NCI-H2081 treated with DMSO at 0.1 percent for 48 hours (cell line): ENCODE measurements around the gene FBXL2.

Source experiments
- DNase-seq: peaks from one replicate; lab custom pipeline; 2025; lab: John Stamatoyannopoulos, UW

The FBXL2 gene

GRCh38 chr3:33430061-33430460 is 152.8 kb downstream of the FBXL2 start:
- DNase-seq: no peak

DNA sequence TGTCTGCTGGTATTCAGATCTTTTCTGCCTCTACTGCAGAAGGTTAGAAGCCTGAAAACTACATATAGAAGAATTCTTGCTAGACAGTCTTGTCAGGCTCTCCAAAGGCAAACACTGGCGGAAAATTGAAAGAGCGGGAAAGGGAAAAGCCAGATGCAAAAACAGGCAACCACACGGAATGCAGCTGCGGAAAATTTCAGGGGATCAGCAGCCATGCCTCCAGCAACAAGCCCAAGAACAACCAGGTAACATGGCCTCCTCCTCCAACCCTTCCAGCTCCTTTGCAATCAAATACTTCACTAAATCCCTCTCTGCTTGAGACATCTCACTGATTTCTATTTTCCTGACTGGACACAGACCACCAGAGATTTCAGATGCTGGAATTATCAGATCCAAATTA is 153.3 kb downstream of the FBXL2 start:
- no peak for DNase-seq

DNA sequence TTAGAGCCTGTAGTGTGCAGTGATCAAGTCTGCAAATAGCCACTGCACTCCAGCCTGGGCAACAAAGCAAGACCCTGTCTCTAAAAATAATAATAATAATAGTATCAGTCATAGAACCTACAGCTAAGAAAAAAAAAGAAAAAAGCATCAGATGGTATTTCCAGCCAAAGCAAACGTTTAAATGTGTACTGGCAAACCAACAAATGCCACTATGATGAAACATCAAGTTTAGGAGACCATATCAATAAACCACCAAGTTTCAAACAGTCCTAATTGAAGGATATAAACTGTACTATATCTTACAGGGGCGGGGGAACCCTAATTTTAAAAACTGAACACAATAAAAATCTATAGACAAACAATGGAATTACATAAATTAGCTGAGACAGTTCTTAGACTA is 156.6 kb downstream of the FBXL2 start:
- DNase-seq: no peak
